HEK293 (cell line): ENCODE measurements around the gene PDSS1.

Experiments used
- CTCF ChIP-seq: fragments of 450-650 bp; formaldehyde crosslinking; IDR thresholded peaks from 2 replicates; pipeline ENCODE4 v1.5.1; 2016; ENCODE audit warnings: missing biosample characterization, missing genetic modification characterization
- MYNN ChIP-seq: fragments of 450-650 bp; formaldehyde crosslinking; IDR thresholded peaks from 2 replicates; pipeline ENCODE4 v1.5.1; 2016; ENCODE audit warnings: missing biosample characterization, missing genetic modification characterization, borderline replicate concordance
- REST ChIP-seq: fragments of 450-650 bp; formaldehyde crosslinking; IDR thresholded peaks from 2 replicates; pipeline ENCODE4 v1.5.1; 2016; ENCODE audit warnings: missing biosample characterization, missing genetic modification characterization
- SP2 ChIP-seq: fragments of 450-650 bp; formaldehyde crosslinking; IDR thresholded peaks from 2 replicates; pipeline ENCODE4 v1.5.1; 2016; ENCODE audit warnings: missing biosample characterization, missing genetic modification characterization
- YY1 ChIP-seq: fragments of 450-650 bp; formaldehyde crosslinking; IDR thresholded peaks from 2 replicates; pipeline ENCODE4 v1.5.1; 2018; ENCODE audit warnings: missing biosample characterization, missing genetic modification characterization
- ZNF354C ChIP-seq: fragments of 450-650 bp; formaldehyde crosslinking; IDR thresholded peaks from 2 replicates; pipeline ENCODE4 v1.5.1; 2016; ENCODE audit warnings: missing biosample characterization, missing genetic modification characterization, low read depth, borderline replicate concordance
- ZNF654 ChIP-seq: fragments of 450-650 bp; formaldehyde crosslinking; IDR thresholded peaks from 2 replicates; pipeline ENCODE4 v1.5.1; 2016; ENCODE audit warnings: low read depth, missing biosample characterization, missing genetic modification characterization
- ZSCAN23 ChIP-seq: fragments of 450-650 bp; formaldehyde crosslinking; IDR thresholded peaks from 2 replicates; pipeline ENCODE4 v1.5.1; 2016; ENCODE audit warnings: missing biosample characterization, missing genetic modification characterization
- TF ChIP-seq, protein P1 (sequence below): fragments of 450-650 bp; formaldehyde crosslinking; IDR thresholded peaks from 2 replicates; pipeline ENCODE4 v1.5.1; 2017; ENCODE audit warnings: missing biosample characterization, missing genetic modification characterization

DNA sequence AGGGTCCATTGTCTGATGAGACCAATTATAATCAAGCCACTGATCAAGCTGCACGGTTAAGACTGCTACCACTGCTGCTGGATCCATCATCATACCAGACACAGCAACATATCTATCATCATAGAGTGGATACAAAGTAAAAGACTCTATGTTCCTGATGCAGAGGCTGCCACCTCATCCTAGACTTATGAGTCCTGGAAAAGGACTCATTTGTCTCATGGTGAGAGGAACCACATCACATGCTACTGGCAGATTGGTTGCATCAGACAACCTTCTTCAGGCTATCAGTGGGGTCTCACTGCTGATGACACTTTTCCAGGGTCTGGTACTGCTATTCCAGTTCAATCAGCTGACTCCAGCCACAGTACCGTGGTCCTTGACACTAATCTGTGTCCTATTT is 84.3 kb downstream of the PDSS1 start:
- TF ChIP-seq REST (tag by site-specific recombination): no peak
- TF ChIP-seq ZNF354C (tag by site-specific recombination): no peak
- no peak for TF ChIP-seq CTCF
- no peak for TF ChIP-seq SP2 (tag by site-specific recombination)
- no peak for TF ChIP-seq ZSCAN23 (tag by site-specific recombination)
- TF ChIP-seq YY1 (tag by site-specific recombination): no peak
- no peak for TF ChIP-seq MYNN
- TF ChIP-seq ZNF654: no peak
- TF ChIP-seq, protein P1, sequence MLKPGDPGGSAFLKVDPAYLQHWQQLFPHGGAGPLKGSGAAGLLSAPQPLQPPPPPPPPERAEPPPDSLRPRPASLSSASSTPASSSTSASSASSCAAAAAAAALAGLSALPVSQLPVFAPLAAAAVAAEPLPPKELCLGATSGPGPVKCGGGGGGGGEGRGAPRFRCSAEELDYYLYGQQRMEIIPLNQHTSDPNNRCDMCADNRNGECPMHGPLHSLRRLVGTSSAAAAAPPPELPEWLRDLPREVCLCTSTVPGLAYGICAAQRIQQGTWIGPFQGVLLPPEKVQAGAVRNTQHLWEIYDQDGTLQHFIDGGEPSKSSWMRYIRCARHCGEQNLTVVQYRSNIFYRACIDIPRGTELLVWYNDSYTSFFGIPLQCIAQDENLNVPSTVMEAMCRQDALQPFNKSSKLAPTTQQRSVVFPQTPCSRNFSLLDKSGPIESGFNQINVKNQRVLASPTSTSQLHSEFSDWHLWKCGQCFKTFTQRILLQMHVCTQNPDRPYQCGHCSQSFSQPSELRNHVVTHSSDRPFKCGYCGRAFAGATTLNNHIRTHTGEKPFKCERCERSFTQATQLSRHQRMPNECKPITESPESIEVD (tag by site-specific recombination): no peak
